IMR-90 (cell line): Measurements from ENCODE around the gene BTBD9. TPM values are rescaled to one million over a fixed set of nuclear protein-coding genes. Genes with fewer than 3 reads are reported as not detected.

Source experiments
- ATAC-seq: fragments of 200-7000 bp; cut with Tn5 transposase; 2 replicates; pipeline ENCODE4 v1.9.1; 2020; ENCODE audit warnings: low read depth, mild to moderate bottlenecking, moderate library complexity
- BruUV-seq: library from RNA; stranded (reverse); fragments of 400-500 nt; replicated peaks from 2 replicates; lab custom pipeline; 2021; lab: Mats Ljungman, UMichigan
- CTCF ChIA-PET: fragments of 300-600 bp; formaldehyde crosslinking; extraction: SDS; loops from one replicate; lab custom pipeline; 2021; ENCODE audit warnings: antibody characterized with exemption; lab: Yijun Ruan, JAX
- POLR2A ChIA-PET: fragments of 300-600 bp; sonication (Branson Sonifier 250); formaldehyde crosslinking; loops from one replicate; lab custom pipeline; 2022; ENCODE audit warnings: antibody characterized with exemption; ENCODE audit not compliant: unreplicated experiment; lab: Charles Lee
- DNase-seq: peaks from one replicate; pipeline ENCODE4 v3.0.0; 2013
- H2AFZ ChIP-seq: replicated peaks from 2 replicates; pipeline ENCODE3; 2013; ENCODE audit warnings: low read length, mild to moderate bottlenecking; ENCODE audit not compliant: poor library complexity
- H2AK5ac ChIP-seq: 2 replicates; pipeline ENCODE4 v1.6.1; 2013; ENCODE audit warnings: low read depth, low read length, inconsistent platforms
- H2AK9ac ChIP-seq: replicated peaks from 2 replicates; pipeline ENCODE3; 2013; ENCODE audit warnings: mild to moderate bottlenecking, low read depth, low read length, moderate library complexity; ENCODE audit not compliant: poor library complexity
- H2BK120ac ChIP-seq: 2 replicates; pipeline ENCODE4 v1.6.1; 2013; ENCODE audit warnings: low read depth, low read length, inconsistent platforms
- H2BK15ac ChIP-seq: 3 replicates; pipeline ENCODE4 v1.6.1; 2013; ENCODE audit warnings: low read depth, low read length, inconsistent platforms
- H2BK20ac ChIP-seq: 2 replicates; pipeline ENCODE4 v1.6.1; 2013; ENCODE audit warnings: low read depth, mild to moderate bottlenecking, inconsistent platforms, low read length, moderate library complexity
- H2BK5ac ChIP-seq: 2 replicates; pipeline ENCODE4 v1.6.1; 2013; ENCODE audit warnings: mild to moderate bottlenecking, low read depth, low read length, inconsistent platforms; ENCODE audit not compliant: poor library complexity, severe bottlenecking
- H3K14ac ChIP-seq: replicated peaks from 2 replicates; pipeline ENCODE4 v1.6.1; 2013; ENCODE audit warnings: low read depth, low read length, inconsistent platforms
- H3K18ac ChIP-seq: 2 replicates; pipeline ENCODE4 v1.6.1; 2013; ENCODE audit warnings: low read depth, low read length, control low read depth
- H3K23ac ChIP-seq: 2 replicates; pipeline ENCODE4 v1.6.1; 2013; ENCODE audit warnings: low read depth, low read length, inconsistent platforms
- H3K27ac ChIP-seq: 2 replicates; pipeline ENCODE4 v1.5.1; 2013; ENCODE audit warnings: mild to moderate bottlenecking, control low read depth, low read length; ENCODE audit not compliant: insufficient read depth
- H3K27me3 ChIP-seq: 2 replicates; pipeline ENCODE4 v1.6.1; 2013; ENCODE audit warnings: low read length; ENCODE audit not compliant: control insufficient read depth, insufficient read depth
- H3K36me3 ChIP-seq: 2 replicates; pipeline ENCODE4 v1.6.1; 2013; ENCODE audit warnings: low read length, mixed read lengths; ENCODE audit not compliant: control insufficient read depth, insufficient read depth
- H3K4ac ChIP-seq: 2 replicates; pipeline ENCODE4 v1.6.1; 2013; ENCODE audit warnings: low read depth, low read length, inconsistent platforms
- H3K4me1 ChIP-seq: 2 replicates; pipeline ENCODE4 v1.6.1; 2013; ENCODE audit warnings: low read length, mixed read lengths; ENCODE audit not compliant: control insufficient read depth, insufficient read depth
- H3K4me2 ChIP-seq: 2 replicates; pipeline ENCODE4 v1.6.1; 2013; ENCODE audit warnings: low read depth, mild to moderate bottlenecking, control low read depth, low read length, moderate library complexity
- H3K4me3 ChIP-seq: 2 replicates; pipeline ENCODE4 v1.5.1; 2013; ENCODE audit warnings: low read depth, mild to moderate bottlenecking, control low read depth, low read length, moderate library complexity; ENCODE audit not compliant: insufficient read depth
- H3K56ac ChIP-seq: 2 replicates; pipeline ENCODE4 v1.6.1; 2013; ENCODE audit warnings: low read length, inconsistent platforms; ENCODE audit not compliant: insufficient read depth; ENCODE audit errors: extremely low read depth
- H3K79me1 ChIP-seq, 2 experiments: 2 replicates each; pipeline ENCODE4 v1.6.1; 2013; ENCODE audit warnings: low read length in 2 of 2, inconsistent platforms in 1 of 2, low read depth in 1 of 2
- H3K9ac ChIP-seq: 2 replicates; pipeline ENCODE4 v1.6.1; 2013; ENCODE audit warnings: low read depth, low read length, control low read depth
- H3K9me1 ChIP-seq: 2 replicates; pipeline ENCODE4 v1.6.1; 2013; ENCODE audit warnings: low read length, inconsistent platforms; ENCODE audit not compliant: insufficient read depth
- H3K9me3 ChIP-seq: 2 replicates; pipeline ENCODE4 v1.6.1; 2013; ENCODE audit warnings: low read length; ENCODE audit not compliant: control insufficient read depth, insufficient read depth
- H4K20me1 ChIP-seq: 2 replicates; pipeline ENCODE4 v1.6.1; 2013; ENCODE audit warnings: low read length, inconsistent platforms; ENCODE audit not compliant: insufficient read depth
- H4K5ac ChIP-seq: 2 replicates; pipeline ENCODE4 v1.6.1; 2013; ENCODE audit warnings: mild to moderate bottlenecking, low read depth, low read length, control low read depth
- H4K8ac ChIP-seq, 2 experiments: 2 replicates each; pipeline ENCODE4 v1.6.1; 2013; ENCODE audit warnings: low read depth in 2 of 2, low read length in 2 of 2, control low read depth in 1 of 2, inconsistent platforms in 1 of 2
- H4K91ac ChIP-seq: 2 replicates; pipeline ENCODE4 v1.6.1; 2013; ENCODE audit warnings: low read depth, low read length, inconsistent platforms; ENCODE audit not compliant: insufficient read depth
- BHLHE40 ChIP-seq: fragments of 150-350 bp; IDR thresholded peaks from 2 replicates; pipeline ENCODE4 v1.6.1; 2016; ENCODE audit warnings: mild to moderate bottlenecking, low read depth, low read length
- CEBPB ChIP-seq: IDR thresholded peaks from 2 replicates; pipeline ENCODE4 v1.6.1; 2012; ENCODE audit warnings: low read depth, low read length, improper control_type of control experiment
- CHD1 ChIP-seq: IDR thresholded peaks from 2 replicates; pipeline ENCODE4 v1.6.1; 2012; ENCODE audit warnings: low read depth, low read length, improper control_type of control experiment
- CTCF ChIP-seq: conservative IDR thresholded peaks from 2 replicates; pipeline ENCODE4 v1.5.1; 2012; ENCODE audit warnings: mild to moderate bottlenecking, low read depth, low read length, improper control_type of control experiment
- ELK1 ChIP-seq: fragments of 150-350 bp; IDR thresholded peaks from 2 replicates; pipeline ENCODE4 v1.6.1; 2016; ENCODE audit warnings: low read depth, mild to moderate bottlenecking, low read length, moderate library complexity, borderline replicate concordance
- FOS ChIP-seq: fragments of 150-350 bp; IDR thresholded peaks from 2 replicates; pipeline ENCODE4 v1.6.1; 2016; ENCODE audit warnings: low read depth, low read length
- MAFK ChIP-seq: IDR thresholded peaks from 2 replicates; pipeline ENCODE4 v1.6.1; 2012; ENCODE audit warnings: low read depth, low read length, improper control_type of control experiment
- MAZ ChIP-seq: IDR thresholded peaks from 2 replicates; pipeline ENCODE4 v1.6.1; 2012; ENCODE audit warnings: low read depth, mild to moderate bottlenecking, low read length, improper control_type of control experiment, moderate library complexity, borderline replicate concordance
- MXI1 ChIP-seq: IDR thresholded peaks from 2 replicates; pipeline ENCODE4 v1.6.1; 2012; ENCODE audit warnings: low read depth, mild to moderate bottlenecking, low read length, moderate library complexity, borderline replicate concordance
- NFE2L2 ChIP-seq: fragments of 150-350 bp; IDR thresholded peaks from 2 replicates; pipeline ENCODE4 v1.6.1; 2016; ENCODE audit warnings: low read depth, mild to moderate bottlenecking, low read length
- POLR2A ChIP-seq: IDR thresholded peaks from 2 replicates; pipeline ENCODE4 v1.6.1; 2012; ENCODE audit warnings: mild to moderate bottlenecking, low read depth, low read length
- RAD21 ChIP-seq: IDR thresholded peaks from 2 replicates; pipeline ENCODE4 v1.6.1; 2012; ENCODE audit warnings: low read length, improper control_type of control experiment
- RCOR1 ChIP-seq: IDR thresholded peaks from 2 replicates; pipeline ENCODE4 v1.6.1; 2012; ENCODE audit warnings: mild to moderate bottlenecking, low read length, improper control_type of control experiment; ENCODE audit not compliant: insufficient replicate concordance
- RFX5 ChIP-seq: IDR thresholded peaks from 2 replicates; pipeline ENCODE4 v1.8.0; 2012; ENCODE audit warnings: low read depth, mild to moderate bottlenecking, low read length, moderate library complexity
- SMC3 ChIP-seq: fragments of 150-350 bp; IDR thresholded peaks from 2 replicates; pipeline ENCODE4 v1.6.1; 2016; ENCODE audit warnings: low read depth, mild to moderate bottlenecking, antibody characterized with exemption, low read length, moderate library complexity
- USF2 ChIP-seq: fragments of 150-350 bp; IDR thresholded peaks from 2 replicates; pipeline ENCODE4 v1.6.1; 2017; ENCODE audit warnings: mild to moderate bottlenecking, antibody characterized with exemption, low read length, low read depth
- WGBS, 2 experiments: methylation state at CpG; one replicate each; pipeline versions ENCODE4 v1.1.5 to v1.1.7; 2013; ENCODE audit warnings: missing lambda C conversion rate in 2 of 2; ENCODE audit not compliant: insufficient read length in 1 of 2; ENCODE audit errors: extremely low coverage in 2 of 2; 5-methylcytosine and 5-hydroxymethylcytosine counted together
- dilution Hi-C: fragments of 300-500 bp; cut with HindIII; formaldehyde crosslinking; loops from one replicate; pipeline ENCODE4 v1.14.3; 2018; ENCODE audit warnings: low sequenced_read_pairs; ENCODE audit not compliant: unreplicated experiment
- in situ Hi-C: fragments of 300-500 bp; cut with MboI; formaldehyde crosslinking; loops from 3 replicates; pipeline ENCODE4 v1.14.3; 2019; ENCODE audit warnings: low sequenced_read_pairs, inconsistent platforms, mixed read lengths
- intact Hi-C: fragments of 100-400 bp; cut with micrococcal nuclease; formaldehyde crosslinking; loops from 2 replicates; pipeline ENCODE4 v1.10.0; 2022
- polyA plus RNA-seq, 3 experiments: library from polyadenylated mRNA; depleted of rRNA; stranded (reverse); fragments of >200 nt; gene quantifications; 2 replicates each; pipeline ENCODE4 v1.2.3, GENCODE V29; 2012; ENCODE audit warnings: low replicate concordance in 1 of 3
- total RNA-seq: library from RNA; depleted of rRNA; stranded (reverse); fragments of >200 nt; gene quantifications from 2 replicates; pipeline ENCODE4 v1.2.3, GENCODE V29; 2012

Gene BTBD9
- total and polyA plus RNA-seq, 2 of the 4 experiments (the other 2 are of a cell fraction), result 4.1 to 22.0 TPM

- no peak overlapping the region for H3K23ac ChIP-seq
- no peak overlapping the region for H4K5ac ChIP-seq
- ATAC-seq (no peak), DNase-seq (no peak)
- intact Hi-C loops, result no loop called here
- H3K27me3 ChIP-seq, result no peaks in the 10 kb centered on the region
- in situ Hi-C loops, result no loop called here
- H3K79me1 ChIP-seq, result no peaks in the 10 kb centered on the region; a peak in 1 of 4 replicates
- no peak overlapping the region for H2AFZ ChIP-seq
- no peak overlapping the region for H2BK15ac ChIP-seq
- H4K91ac ChIP-seq, result no peak overlapping the region
- dilution Hi-C loops, result no loop called here
- H2AK9ac ChIP-seq, result no peak overlapping the region
- BruUV-seq, result no TSS peak
- no peak overlapping the region for H3K27ac ChIP-seq
- no peak overlapping the region for H3K18ac ChIP-seq
- TF ChIP-seq USF2, result no peak
- no peak for TF ChIP-seq ELK1
- TF ChIP-seq RCOR1, result no peak
- TF ChIP-seq POLR2A, result no peak
- no peak for TF ChIP-seq MXI1
- no peak for TF ChIP-seq BHLHE40
- TF ChIP-seq CHD1, result no peak
- TF ChIP-seq MAFK, result no peak
- TF ChIP-seq CTCF, result no peak
- TF ChIP-seq RAD21, result no peak
- no peak for TF ChIP-seq NFE2L2
- no peak for TF ChIP-seq CEBPB
- no peak for TF ChIP-seq FOS
- TF ChIP-seq RFX5, result no peak
- no peak for TF ChIP-seq MAZ
- TF ChIP-seq SMC3, result no peak
- POLR2A ChIA-PET, result no interaction called here
- no peaks in the 10 kb centered on the region for H3K36me3 ChIP-seq
- no peak overlapping the region for H3K14ac ChIP-seq
- no peaks in the 10 kb centered on the region; the same call in 1 of the 2 replicates for H3K9me1 ChIP-seq
- H2BK20ac ChIP-seq, result no peak overlapping the region
- no peak overlapping the region for H2BK120ac ChIP-seq
- H4K20me1 ChIP-seq, result no peaks in the 10 kb centered on the region
- H3K4me3 ChIP-seq, result no peak overlapping the region
- H3K4me1 ChIP-seq, result no peaks in the 10 kb centered on the region
- no peak overlapping the region for H3K4ac ChIP-seq
- no peak overlapping the region for H3K9ac ChIP-seq
- no peak overlapping the region for H4K8ac ChIP-seq
- CTCF ChIA-PET, result no interaction called here
- no peak overlapping the region for H3K56ac ChIP-seq
- no peak overlapping the region for H2BK5ac ChIP-seq
- no peaks in the 10 kb centered on the region for H3K9me3 ChIP-seq
- WGBS, 2 experiments, result no CpG with 5 or more reads among the region's 11 CpGs
- no peak overlapping the region for H2AK5ac ChIP-seq
- no peak overlapping the region for H3K4me2 ChIP-seq
Observed at GRCh38 chr6:38167598-38167997, 472.1 kb downstream of the BTBD9 start.
